Activated CD8-positive, alpha-beta memory T cell treated with anti-CD3 and anti-CD28 coated beads, Interleukin-2, amount 50 U/mL, for 1 hour (primary cell): ENCODE data around the gene NLGN3.

Experiments
- DNase-seq: peaks from one replicate; pipeline ENCODE4 v3.0.0-alpha.2; 2020; ENCODE audit errors: extremely low read depth

NLGN3 gene

GRCh38 chrX:71214152-71214551 lies 69.5 kb downstream of the NLGN3 start:
- DNase-seq = no peak

GRCh38 chrX:71214604-71215337 lies 70.1 kb downstream of the NLGN3 start:
- DNase-seq = no peak

GRCh38 chrX:71215338-71215912 lies 70.8 kb downstream of the NLGN3 start:
- DNase-seq = no peak

- DNase-seq = no peak
Observed at GRCh38 chrX:71216485-71216884, 71.8 kb downstream of the NLGN3 start.

GRCh38 chrX:71217298-71217697 lies 72.7 kb downstream of the NLGN3 start:
- no peak for DNase-seq
